ENCODE results near the gene USP5.
A peak's percentile ranks its signal among the peaks of the same experiment; 100 is the strongest.

Gene USP5

GRCh38 chr12:6851921-6852650, at the start of gene USP5:
TSS of gene USP5 (plus strand) at chr12:6852150. CDS start at chr12:6852180, 30 bp downstream.
- peak; percentile 99 for DNase-seq

- no peak for DNase-seq
Measured at GRCh38 chr12:6807170-6807569, 44.8 kb upstream of the USP5 start.

GRCh38 chr12:6809056-6809455, 42.9 kb upstream of the USP5 start:
- no peak for DNase-seq

GRCh38 chr12:6810758-6811157, 41.2 kb upstream of the USP5 start:
- no peak for DNase-seq

GRCh38 chr12:6813363-6813762, 38.6 kb upstream of the USP5 start:
- DNase-seq: peak; percentile 2

- peak; percentile 1 for DNase-seq
Measured at GRCh38 chr12:6816598-6816997, 35.4 kb upstream of the USP5 start.

GRCh38 chr12:6817098-6817497, 34.9 kb upstream of the USP5 start:
- peak; percentile 1 for DNase-seq

GRCh38 chr12:6817662-6818157, 34.2 kb upstream of the USP5 start:
- no peak for DNase-seq

GRCh38 chr12:6818222-6818621, 33.7 kb upstream of the USP5 start:
- DNase-seq: peak; percentile 26

GRCh38 chr12:6818645-6819044, 33.3 kb upstream of the USP5 start:
- peak; percentile 1 for DNase-seq

GRCh38 chr12:6819106-6820030, 32.6 kb upstream of the USP5 start:
- DNase-seq: peak; percentile 2

- peak; percentile 1 for DNase-seq
Measured at GRCh38 chr12:6820166-6820565, 31.8 kb upstream of the USP5 start.

- DNase-seq: peak; percentile 23
Measured at GRCh38 chr12:6821591-6822425, 30.1 kb upstream of the USP5 start, which contains the start of gene GPR162. TSS of gene GPR162 (plus strand) at chr12:6821821. CDS start at chr12:6823899, 2,078 bp downstream.

- DNase-seq: no peak
Measured at GRCh38 chr12:6822426-6823135, 29.4 kb upstream of the USP5 start.

- no peak for DNase-seq
Measured at GRCh38 chr12:6823182-6824084, 28.5 kb upstream of the USP5 start.

- peak; percentile 50 for DNase-seq
Measured at GRCh38 chr12:6824085-6824775, 27.7 kb upstream of the USP5 start.

- no peak for DNase-seq
Measured at GRCh38 chr12:6824901-6825381, 27.0 kb upstream of the USP5 start.

GRCh38 chr12:6825398-6826124, 26.4 kb upstream of the USP5 start:
- DNase-seq: peak; percentile 80

GRCh38 chr12:6826125-6826733, 25.7 kb upstream of the USP5 start:
- no peak for DNase-seq
